Measurements from ENCODE around the gene PURB. TPM values are rescaled to one million over a fixed set of nuclear protein-coding genes. Genes with fewer than 3 reads are reported as not detected.
"Not testable (repeated sequence)": the region's sequence is repeated elsewhere in the genome, so short reads cannot be mapped to it uniquely, and the experiment has no call there.

PURB gene
- total RNA-seq, 1 experiment from 2014 or later = 21.3 TPM

GRCh38 chr7:44847920-44848634 lies 37.3 kb downstream of the PURB start, which contains the start of gene H2AZ2:
Gene H2AZ2 (minus strand): TSS chr7:44848087. CDS start chr7:44847971, 116 bp downstream.
- H3K36me3 Mint-ChIP-seq (ENCODE audit: insufficient read depth, unreplicated experiment) = peaks cover 12% of the 10 kb centered on the region
- ChIA-PET POLR2A (interaction anchor here (0.6 to 8.1 kb wide), 39 partner anchors 9 to 1916 kb away, joined by 3 to 140 read pairs (median 5); partner anchors contain the start of genes CCM2, DDX56, NUDCD3 and OGDH), CTCF (interaction anchor here (0.5 to 1.9 kb wide), 10 partner anchors 9 to 287 kb away, joined by 3 to 11 read pairs (median 4); no protein-coding TSS in a partner anchor)
- peaks cover 11% of the 10 kb centered on the region for H3K4me1 Mint-ChIP-seq (ENCODE audit: insufficient read depth, unreplicated experiment)
- no peak for TF ChIP-seq CTCF (IDR thresholded peaks at IDR 0.05; ENCODE audit: unreplicated experiment)
- BruUV-seq (replicated peaks) = no TSS peak
- DNase-seq (ENCODE audit: unreplicated experiment) = peak; percentile 100
- no peaks in the 10 kb centered on the region for H3K9me3 Mint-ChIP-seq (ENCODE audit: unreplicated experiment)
- H3K4me3 Mint-ChIP-seq (ENCODE audit: unreplicated experiment) = peak within 1 kb of the TSS; percentile 87
- intact Hi-C loops (cut with micrococcal nuclease) = loop anchor here (1.0 to 10.0 kb wide), 4 partner anchors 51 to 260 kb away; no protein-coding TSS in a partner anchor
- H3K27me3 Mint-ChIP-seq (ENCODE audit: insufficient read depth, unreplicated experiment) = no peaks in the 10 kb centered on the region
- H3K27ac Mint-ChIP-seq (ENCODE audit: low read depth, unreplicated experiment) = peak within 1 kb of the TSS; percentile 90

GRCh38 chr7:44847509-44847919 lies 37.8 kb downstream of the PURB start:
- peak; percentile 81 for DNase-seq (ENCODE audit: unreplicated experiment)
- Mint-ChIP-seq H3K9me3 (ENCODE audit: unreplicated experiment) (no peaks in the 10 kb centered on the region), H3K4me3 (ENCODE audit: unreplicated experiment) (peak overlapping the region; percentile 87), H3K36me3 (ENCODE audit: insufficient read depth, unreplicated experiment) (peaks cover 12% of the 10 kb centered on the region), H3K27ac (ENCODE audit: low read depth, unreplicated experiment) (peak overlapping the region; percentile 90), H3K4me1 (ENCODE audit: insufficient read depth, unreplicated experiment) (peaks cover 12% of the 10 kb centered on the region), H3K27me3 (ENCODE audit: insufficient read depth, unreplicated experiment) (no peaks in the 10 kb centered on the region)
- peak; percentile 92 for TF ChIP-seq CTCF (IDR thresholded peaks at IDR 0.05; ENCODE audit: unreplicated experiment)
- intact Hi-C loops (cut with micrococcal nuclease) = loop anchor here (1.0 to 10.0 kb wide), 4 partner anchors 50 to 259 kb away; no protein-coding TSS in a partner anchor
- ChIA-PET POLR2A (interaction anchor here (0.6 to 8.1 kb wide), 32 partner anchors 9 to 357 kb away, joined by 3 to 140 read pairs (median 5); partner anchors contain the start of genes CCM2, DDX56, NUDCD3 and OGDH), CTCF (interaction anchor here (0.5 to 1.9 kb wide), 7 partner anchors 10 to 288 kb away, joined by 3 to 8 read pairs (median 3); no protein-coding TSS in a partner anchor)
- no TSS peak for BruUV-seq (replicated peaks)

GRCh38 chr7:44846816-44847508 lies 38.4 kb downstream of the PURB start:
- CTCF ChIA-PET = interaction anchor here (0.6 to 1.5 kb wide), 15 partner anchors 8 to 1696 kb away, joined by 3 to 9 read pairs (median 3); partner anchors contain the start of gene OGDH
- peaks cover 12% of the 10 kb centered on the region for H3K36me3 Mint-ChIP-seq (ENCODE audit: insufficient read depth, unreplicated experiment)
- H3K27me3 Mint-ChIP-seq (ENCODE audit: insufficient read depth, unreplicated experiment) = no peaks in the 10 kb centered on the region
- peak overlapping the region; percentile 90 for H3K27ac Mint-ChIP-seq (ENCODE audit: low read depth, unreplicated experiment)
- peak overlapping the region; percentile 87 for H3K4me3 Mint-ChIP-seq (ENCODE audit: unreplicated experiment)
- H3K4me1 Mint-ChIP-seq (ENCODE audit: insufficient read depth, unreplicated experiment) = peaks cover 16% of the 10 kb centered on the region
- no peak for DNase-seq (ENCODE audit: unreplicated experiment)
- POLR2A ChIA-PET = interaction anchor here (0.7 to 8.1 kb wide), 30 partner anchors 10 to 357 kb away, joined by 3 to 140 read pairs (median 6); partner anchors contain the start of genes CCM2, DDX56, NUDCD3 and OGDH
- no peaks in the 10 kb centered on the region for H3K9me3 Mint-ChIP-seq (ENCODE audit: unreplicated experiment)
- TF ChIP-seq CTCF (IDR thresholded peaks at IDR 0.05; ENCODE audit: unreplicated experiment) = no peak
- intact Hi-C loops (cut with micrococcal nuclease) = loop anchor here (1.0 to 10.0 kb wide), 4 partner anchors 50 to 259 kb away; no protein-coding TSS in a partner anchor
- BruUV-seq (replicated peaks) = TSS peak; percentile 49

GRCh38 chr7:44846390-44846789 lies 38.9 kb downstream of the PURB start:
- CTCF ChIA-PET = interaction anchor here (0.6 to 1.5 kb wide), 14 partner anchors 9 to 1697 kb away, joined by 3 to 9 read pairs (median 3); partner anchors contain the start of gene OGDH
- not testable (repeated sequence) for H3K27me3 Mint-ChIP-seq (ENCODE audit: insufficient read depth, unreplicated experiment); DNase-seq (ENCODE audit: unreplicated experiment); BruUV-seq (replicated peaks); H3K9me3 Mint-ChIP-seq (ENCODE audit: unreplicated experiment)
- POLR2A ChIA-PET = interaction anchor here (0.6 to 8.1 kb wide), 23 partner anchors 11 to 356 kb away, joined by 3 to 140 read pairs (median 8); partner anchors contain the start of genes CCM2, DDX56, NUDCD3 and OGDH
- Mint-ChIP-seq H3K27ac (ENCODE audit: low read depth, unreplicated experiment) (peak overlapping the region; percentile 90), H3K4me1 (ENCODE audit: insufficient read depth, unreplicated experiment) (peaks cover 16% of the 10 kb centered on the region), H3K36me3 (ENCODE audit: insufficient read depth, unreplicated experiment) (peaks cover 12% of the 10 kb centered on the region), H3K4me3 (ENCODE audit: unreplicated experiment) (peak overlapping the region; percentile 87)
- intact Hi-C loops (cut with micrococcal nuclease) = loop anchor here (5.0 to 10.0 kb wide), 2 partner anchors 74 to 172 kb away; no protein-coding TSS in a partner anchor
